ENCODE measurements around the gene ARHGEF25. TPM values are rescaled to one million over a fixed set of nuclear protein-coding genes. Genes with fewer than 3 reads are reported as not detected.

ARHGEF25 gene
- total RNA-seq, 2 donors from 2014 or later: 12.7 to 20.1 TPM

DNA sequence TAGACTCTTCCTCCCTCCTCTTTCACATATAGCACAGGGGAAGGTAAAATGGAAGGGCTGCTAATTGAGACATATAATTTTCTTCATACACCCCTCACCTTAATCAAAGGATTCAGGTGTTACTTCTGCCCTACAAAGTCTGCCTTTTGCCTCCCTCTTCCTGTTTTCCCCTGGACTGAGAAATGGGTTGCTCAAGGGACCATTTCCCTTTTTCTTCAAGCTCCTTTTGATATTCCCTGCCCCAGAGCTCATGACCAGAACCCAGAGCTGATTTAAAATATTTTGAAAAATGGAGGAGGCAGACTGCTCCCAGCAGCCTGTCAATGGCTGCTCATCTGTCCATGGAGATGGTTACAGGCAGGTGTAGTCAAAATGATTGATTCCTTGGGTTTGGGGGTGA lies 26.5 kb upstream of the ARHGEF25 start:
- no peaks in the 10 kb centered on the region for H3K9me3 Mint-ChIP-seq
- H3K4me1 ChIP-seq (ENCODE audit: control insufficient read depth, insufficient read depth, low read length): no peaks in the 10 kb centered on the region
- no peaks in the 10 kb centered on the region for H3K36me3 ChIP-seq (ENCODE audit: control insufficient read depth, insufficient read depth, low read length)
- peaks cover 61% of the 10 kb centered on the region for H3K27me3 ChIP-seq (ENCODE audit: control insufficient read depth, insufficient read depth, low read length, poor library complexity, severe bottlenecking)
- DNase-seq: no peak
- H3K4me3 Mint-ChIP-seq: no peak overlapping the region
- H3K36me3 Mint-ChIP-seq (ENCODE audit: low read depth): peaks cover 8% of the 10 kb centered on the region
- TF ChIP-seq, protein P1, sequence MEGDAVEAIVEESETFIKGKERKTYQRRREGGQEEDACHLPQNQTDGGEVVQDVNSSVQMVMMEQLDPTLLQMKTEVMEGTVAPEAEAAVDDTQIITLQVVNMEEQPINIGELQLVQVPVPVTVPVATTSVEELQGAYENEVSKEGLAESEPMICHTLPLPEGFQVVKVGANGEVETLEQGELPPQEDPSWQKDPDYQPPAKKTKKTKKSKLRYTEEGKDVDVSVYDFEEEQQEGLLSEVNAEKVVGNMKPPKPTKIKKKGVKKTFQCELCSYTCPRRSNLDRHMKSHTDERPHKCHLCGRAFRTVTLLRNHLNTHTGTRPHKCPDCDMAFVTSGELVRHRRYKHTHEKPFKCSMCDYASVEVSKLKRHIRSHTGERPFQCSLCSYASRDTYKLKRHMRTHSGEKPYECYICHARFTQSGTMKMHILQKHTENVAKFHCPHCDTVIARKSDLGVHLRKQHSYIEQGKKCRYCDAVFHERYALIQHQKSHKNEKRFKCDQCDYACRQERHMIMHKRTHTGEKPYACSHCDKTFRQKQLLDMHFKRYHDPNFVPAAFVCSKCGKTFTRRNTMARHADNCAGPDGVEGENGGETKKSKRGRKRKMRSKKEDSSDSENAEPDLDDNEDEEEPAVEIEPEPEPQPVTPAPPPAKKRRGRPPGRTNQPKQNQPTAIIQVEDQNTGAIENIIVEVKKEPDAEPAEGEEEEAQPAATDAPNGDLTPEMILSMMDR (conservative IDR thresholded peaks at IDR 0.05): no peak
- no peaks in the 10 kb centered on the region for H3K9me3 ChIP-seq (ENCODE audit: control insufficient read depth, low read length)
- H3K27ac ChIP-seq (ENCODE audit: low read depth, low read length): no peak overlapping the region
- H3K27me3 Mint-ChIP-seq (ENCODE audit: insufficient read depth): peaks cover 4% of the 10 kb centered on the region
- H3K9ac ChIP-seq (ENCODE audit: extremely low read depth, low read length, poor library complexity, severe bottlenecking): no peak overlapping the region
- H3K4me3 ChIP-seq (ENCODE audit: low read length): no peak overlapping the region
- H3K4me1 Mint-ChIP-seq: peaks cover 8% of the 10 kb centered on the region
- H3K27ac Mint-ChIP-seq: no peak overlapping the region

DNA sequence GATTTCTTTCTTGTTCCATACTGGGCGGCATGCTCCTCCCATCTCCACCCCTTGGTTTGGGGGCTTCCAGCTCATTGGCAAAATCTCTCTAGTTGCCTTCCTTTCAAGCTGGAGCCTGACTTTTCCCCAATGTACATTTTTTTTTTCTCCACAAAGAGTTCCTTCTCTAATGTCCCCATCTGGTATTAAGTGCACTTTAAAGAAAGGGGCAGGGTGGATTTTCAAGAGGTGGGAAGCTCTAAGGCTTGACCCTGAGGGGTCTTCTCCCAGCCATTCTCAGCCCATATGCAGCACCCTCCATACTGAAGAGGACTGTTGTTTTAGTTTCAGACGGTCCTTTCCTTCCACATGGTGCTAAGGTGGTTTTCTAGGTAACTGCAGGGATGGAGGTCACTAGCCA lies 26.1 kb upstream of the ARHGEF25 start:
- no peak overlapping the region for H3K4me3 Mint-ChIP-seq
- WGBS, 2 experiments (ENCODE audit: insufficient coverage in 1 of 2, insufficient read length in 1 of 2): 94 to 95% methylated on average over 2 of the region's 2 CpGs

DNA sequence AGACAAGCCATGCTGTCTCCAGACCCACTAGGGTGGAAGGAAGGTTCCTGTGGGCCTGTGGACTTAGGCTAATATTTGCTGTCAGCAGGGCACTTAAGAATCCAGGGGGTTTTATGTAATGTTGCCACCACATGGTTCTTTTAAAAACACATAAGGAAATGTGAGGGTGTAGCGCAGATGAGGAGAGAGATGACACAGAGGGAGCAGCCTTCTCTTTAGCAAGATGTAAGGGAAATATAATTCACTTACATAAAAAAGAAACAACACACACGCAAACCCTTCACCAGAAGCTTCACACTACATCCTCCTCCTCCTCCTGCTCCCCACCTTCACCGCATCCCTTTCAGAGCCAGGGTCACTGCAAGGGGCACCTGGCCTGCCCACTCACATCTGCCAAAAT lies 25.1 kb upstream of the ARHGEF25 start:
- Mint-ChIP-seq H3K9me3 (no peaks in the 10 kb centered on the region), H3K4me1 (peaks cover 13% of the 10 kb centered on the region), H3K27me3 (ENCODE audit: insufficient read depth) (peaks cover 7% of the 10 kb centered on the region), H3K27ac (no peak overlapping the region), H3K36me3 (ENCODE audit: low read depth) (peaks cover 8% of the 10 kb centered on the region), H3K4me3 (no peak overlapping the region)
- Histone ChIP-seq H3K9me3 (ENCODE audit: control insufficient read depth, low read length) (no peaks in the 10 kb centered on the region), H3K27me3 (ENCODE audit: control insufficient read depth, insufficient read depth, low read length, poor library complexity, severe bottlenecking) (peaks cover 48% of the 10 kb centered on the region), H3K4me3 (ENCODE audit: low read length) (no peak overlapping the region), H3K4me1 (ENCODE audit: control insufficient read depth, insufficient read depth, low read length) (no peaks in the 10 kb centered on the region), H3K9ac (ENCODE audit: extremely low read depth, low read length, poor library complexity, severe bottlenecking) (no peak overlapping the region), H3K27ac (ENCODE audit: low read depth, low read length) (no peak overlapping the region), H3K36me3 (ENCODE audit: control insufficient read depth, insufficient read depth, low read length) (no peaks in the 10 kb centered on the region)
- TF ChIP-seq, protein P1 (conservative IDR thresholded peaks at IDR 0.05): no peak
- WGBS, 2 experiments (ENCODE audit: insufficient coverage in 1 of 2, insufficient read length in 1 of 2): 93% methylated on average over 3 of the region's 3 CpGs; no CpG with 5 or more reads in 1 of the 2 experiments
- no peak for DNase-seq

More for the DNA sequence above, 26.1 kb upstream of the ARHGEF25 start:
- no peak overlapping the region for H3K9ac ChIP-seq (ENCODE audit: extremely low read depth, low read length, poor library complexity, severe bottlenecking)
- TF ChIP-seq, protein P1 (conservative IDR thresholded peaks at IDR 0.05): no peak
- no peak overlapping the region for H3K27ac ChIP-seq (ENCODE audit: low read depth, low read length)
- H3K27me3 Mint-ChIP-seq (ENCODE audit: insufficient read depth): peaks cover 4% of the 10 kb centered on the region
- no peak overlapping the region for H3K4me3 ChIP-seq (ENCODE audit: low read length)
- no peaks in the 10 kb centered on the region for H3K36me3 ChIP-seq (ENCODE audit: control insufficient read depth, insufficient read depth, low read length)
- no peaks in the 10 kb centered on the region for H3K9me3 ChIP-seq (ENCODE audit: control insufficient read depth, low read length)
- peaks cover 8% of the 10 kb centered on the region for H3K36me3 Mint-ChIP-seq (ENCODE audit: low read depth)
- no peaks in the 10 kb centered on the region for H3K9me3 Mint-ChIP-seq
- no peaks in the 10 kb centered on the region for H3K4me1 ChIP-seq (ENCODE audit: control insufficient read depth, insufficient read depth, low read length)
- DNase-seq: no peak
- H3K27ac Mint-ChIP-seq: no peak overlapping the region
- peaks cover 8% of the 10 kb centered on the region for H3K4me1 Mint-ChIP-seq
- H3K27me3 ChIP-seq (ENCODE audit: control insufficient read depth, insufficient read depth, low read length, poor library complexity, severe bottlenecking): peaks cover 56% of the 10 kb centered on the region

All from endodermal cell (in vitro differentiated cells).